Endothelial cell of umbilical vein (primary cell): ENCODE data around the gene ZNF416.

Source experiments
- CTCF ChIP-seq, 2 donors: IDR thresholded peaks; 1 replicate in 1 of 2; 2 replicates in 1 of 2; pipeline ENCODE4 v1.5.1; 2011; ENCODE audit warnings: low read length in 2 of 2, mild to moderate bottlenecking in 2 of 2, moderate library complexity in 2 of 2, control low read depth in 1 of 2, inconsistent platforms in 1 of 2, low read depth in 1 of 2; ENCODE audit not compliant: insufficient read depth in 1 of 2; ENCODE audit errors: extremely low read depth in 1 of 2
- EZH2 ChIP-seq: IDR thresholded peaks from 2 replicates; pipeline ENCODE4 v1.6.1; 2012; ENCODE audit warnings: borderline replicate concordance, low read depth, mild to moderate bottlenecking, moderate library complexity, low read length, inconsistent platforms; ENCODE audit not compliant: severe bottlenecking
- GATA2 ChIP-seq: IDR thresholded peaks from 2 replicates; pipeline ENCODE4 v1.7.0; 2011; ENCODE audit warnings: low read depth, mild to moderate bottlenecking, moderate library complexity, mixed read lengths, low read length; ENCODE audit not compliant: insufficient read length, insufficient read depth
- MYC ChIP-seq: IDR thresholded peaks from one replicate; pipeline ENCODE4 v1.6.1; 2011; ENCODE audit warnings: mild to moderate bottlenecking, low read depth, low read length
- POLR2A ChIP-seq: IDR thresholded peaks from 2 replicates; pipeline ENCODE4 v1.6.1; 2012; ENCODE audit warnings: low read depth, mild to moderate bottlenecking, control low read depth, low read length

DNA sequence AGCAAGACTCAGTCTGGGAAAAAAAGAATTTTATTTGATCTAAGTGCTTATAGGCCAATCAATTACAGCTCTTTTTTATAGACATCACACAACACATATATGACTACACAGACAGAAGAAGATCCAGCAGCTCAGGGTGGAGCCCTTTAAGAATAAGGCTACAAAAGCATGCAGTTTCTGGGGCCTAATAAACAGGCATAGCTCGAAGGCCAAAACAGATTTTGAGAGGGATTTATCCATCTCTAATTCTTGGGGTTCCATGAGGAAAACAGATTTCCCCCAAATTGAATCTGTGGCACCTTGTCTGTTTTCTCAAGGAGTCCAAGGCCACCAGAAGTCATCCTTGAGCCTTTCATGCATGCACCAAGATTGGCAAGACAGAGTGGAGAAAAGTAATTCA is 15.2 kb downstream of the ZNF416 start:
- TF ChIP-seq CTCF (IDR thresholded peaks at IDR 0.05; ENCODE audit: extremely low read depth in 1 of 2, insufficient read depth in 1 of 2, low read depth in 1 of 2, low read length in 2 of 2) (no peak), POLR2A (no peak), EZH2 (no peak), MYC (no peak), GATA2 (no peak)
